NCI-H2107 (cell line): Measurements from ENCODE around the gene RFX2.
"Not testable (repeated sequence)": the region's sequence is repeated elsewhere in the genome, so short reads cannot be mapped to it uniquely, and the experiment has no call there.

ENCODE experiments used
- DNase-seq: peaks from one replicate; lab custom pipeline; 2025; lab: John Stamatoyannopoulos, UW

Gene RFX2

DNA sequence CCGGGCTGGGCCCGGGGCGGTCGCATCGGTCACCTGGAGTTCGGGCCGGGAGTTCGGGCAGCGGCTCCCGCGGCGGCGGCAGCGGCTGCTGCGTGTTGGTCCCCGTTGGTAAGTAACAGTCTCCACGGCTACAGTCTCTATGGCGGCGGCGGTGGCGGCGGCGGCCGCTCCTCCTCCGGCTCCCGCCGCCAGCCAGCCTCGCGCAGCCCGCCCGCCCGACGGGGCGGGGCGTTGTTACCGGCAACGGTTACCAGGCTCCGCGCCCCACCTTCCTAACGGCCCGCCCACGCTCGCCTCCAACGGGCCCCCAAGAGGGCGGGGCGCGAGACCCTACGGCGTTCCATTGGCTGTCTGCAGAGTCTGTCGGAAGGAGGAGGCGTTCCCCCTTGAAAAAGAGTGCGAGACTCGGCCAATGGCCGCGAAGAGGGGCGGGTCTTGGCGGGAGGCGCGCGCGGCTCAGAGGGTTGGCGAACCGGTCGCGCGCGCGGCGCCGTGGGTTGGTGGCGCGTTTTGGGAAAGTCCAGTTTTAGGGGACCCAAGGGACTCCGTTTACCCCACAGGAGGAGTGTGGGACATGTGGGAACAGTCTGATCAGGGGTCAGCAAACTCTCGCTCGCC is at the start of gene RFX2:
RFX2 (minus strand) TSS at position 141 of the 618 bp plus-strand sequence. CDS start 63,004 bp downstream, outside the sequence.
- DNase-seq: peak; percentile 99

DNA sequence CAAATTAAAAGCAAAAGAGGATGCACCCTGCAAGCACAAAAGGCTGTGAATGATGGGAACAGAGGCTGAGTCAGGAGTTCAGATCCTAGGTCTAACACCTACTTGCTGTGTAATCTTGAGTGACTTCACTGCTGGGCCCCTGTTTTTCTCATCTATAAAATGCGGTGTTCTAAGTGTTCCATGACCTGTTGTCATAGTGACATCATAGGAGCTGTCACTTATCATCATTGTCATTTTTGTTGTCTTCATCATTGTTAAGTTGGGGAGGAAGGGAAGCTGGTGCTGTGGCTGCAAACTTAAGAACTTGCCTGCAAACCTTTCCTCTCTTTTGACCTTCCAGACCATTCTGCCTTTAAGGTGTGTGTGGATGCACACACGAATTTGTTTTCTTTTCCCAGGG is 45.7 kb upstream of the RFX2 start:
- DNase-seq: no peak

DNA sequence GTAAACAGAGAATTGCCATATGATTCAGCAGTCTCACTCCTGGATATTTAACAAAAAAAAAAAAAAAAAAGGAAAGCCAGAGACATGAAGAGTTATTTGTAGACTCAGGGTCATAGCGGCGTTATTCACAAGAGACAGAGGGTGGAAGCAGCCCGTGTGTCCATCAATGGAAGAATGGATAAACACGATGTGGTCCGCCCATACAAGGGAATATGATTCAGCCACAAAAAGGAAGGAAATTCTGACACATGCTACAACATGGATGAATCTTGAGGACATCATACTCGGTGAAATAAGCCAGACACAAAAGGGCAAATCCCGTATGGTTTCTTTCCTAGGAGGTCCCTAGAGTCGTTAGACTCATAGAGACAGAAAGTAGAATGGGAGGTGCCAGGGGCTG is 40.0 kb upstream of the RFX2 start:
- DNase-seq: no peak

DNA sequence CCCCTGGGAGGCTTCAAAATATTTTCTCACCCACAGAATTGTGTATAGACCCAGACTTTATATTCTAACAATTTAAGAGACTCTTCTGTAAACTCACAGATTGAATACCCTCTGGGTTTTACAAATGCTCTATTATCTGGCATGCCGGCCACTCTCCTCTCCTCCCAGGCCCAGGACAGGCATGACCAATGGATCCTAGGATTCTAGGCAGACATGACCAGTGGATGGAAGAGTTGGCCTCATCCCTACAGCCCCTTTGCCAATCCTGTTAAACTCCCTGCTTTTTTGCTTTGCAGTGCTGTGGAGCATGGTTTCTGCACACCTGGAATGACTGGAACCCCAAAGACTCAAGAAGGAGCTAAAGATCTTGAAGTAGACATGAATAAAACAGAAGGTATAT is 30.9 kb upstream of the RFX2 start:
- DNase-seq: no peak

- DNase-seq: no peak
These were observed 28.2 kb upstream of the RFX2 start for GRCh38 chr19:6138511-6138910.

DNA sequence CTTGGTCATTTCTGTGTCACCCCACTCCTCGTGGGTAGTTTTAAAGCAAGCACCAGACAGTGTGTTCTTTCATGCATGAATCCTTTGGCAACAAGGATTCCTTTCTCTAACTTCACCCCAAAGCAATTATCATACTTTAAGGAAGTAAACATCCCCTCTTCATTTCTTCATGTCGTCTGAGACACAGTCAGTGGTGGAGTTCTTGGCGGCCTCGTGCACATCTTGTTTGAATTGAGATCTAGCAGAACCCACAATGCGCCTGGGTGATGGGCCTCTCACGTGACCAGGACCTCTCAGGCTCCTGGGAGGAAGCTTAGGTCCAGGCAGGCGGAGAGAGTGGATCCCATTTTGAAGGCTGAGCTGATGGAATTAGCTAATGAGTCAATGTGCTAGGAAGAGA is 27.8 kb upstream of the RFX2 start:
- no peak for DNase-seq

- no peak for DNase-seq
These were observed 22.9 kb upstream of the RFX2 start for GRCh38 chr19:6133231-6133630.

DNA sequence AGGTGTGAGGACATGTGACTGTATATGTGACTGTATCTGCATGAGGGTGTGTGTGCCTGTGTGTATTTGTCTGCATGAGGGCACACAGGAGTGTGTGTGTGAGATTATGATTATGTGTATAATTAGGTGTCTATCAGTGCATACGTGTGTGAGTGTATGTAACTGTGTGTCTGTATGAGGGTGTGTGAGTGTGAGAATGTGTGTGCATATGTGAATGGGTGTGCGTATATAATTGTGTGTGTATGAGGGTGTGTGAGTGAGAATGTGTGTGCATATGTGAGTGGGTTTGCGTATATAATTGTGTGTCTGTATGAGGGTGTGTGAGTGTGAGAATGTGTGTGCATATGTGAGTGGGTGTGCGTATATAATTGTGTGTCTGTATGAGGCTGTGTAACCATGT is 22.2 kb upstream of the RFX2 start:
- DNase-seq: no peak

GRCh38 chr19:6127716-6128335 is 17.5 kb upstream of the RFX2 start:
- DNase-seq: no peak

- DNase-seq: no peak
These were observed 16.2 kb upstream of the RFX2 start for GRCh38 chr19:6126335-6126974.

GRCh38 chr19:6125571-6125989 is 15.3 kb upstream of the RFX2 start:
- no peak for DNase-seq

DNA sequence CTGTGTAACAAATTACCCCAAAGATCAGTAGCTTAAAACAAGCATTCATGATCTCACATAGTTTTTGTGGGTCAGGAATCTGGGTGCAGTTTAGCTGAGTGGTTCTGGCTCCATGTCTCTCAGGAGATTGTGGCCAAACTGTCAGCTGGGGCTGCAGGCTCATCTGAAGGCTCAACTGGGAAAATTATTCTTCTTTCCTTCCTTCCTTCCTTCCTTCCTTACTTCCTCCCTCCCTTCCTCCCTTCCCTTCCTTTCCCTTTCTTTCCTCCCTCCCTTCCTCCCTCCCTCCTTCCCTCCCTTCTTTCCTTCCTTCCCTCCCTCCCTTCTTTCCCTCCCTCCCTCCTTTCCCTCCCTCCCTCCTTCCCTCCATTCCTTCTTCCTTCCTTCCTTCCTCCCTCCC is 8.7 kb upstream of the RFX2 start:
- DNase-seq: no peak

DNA sequence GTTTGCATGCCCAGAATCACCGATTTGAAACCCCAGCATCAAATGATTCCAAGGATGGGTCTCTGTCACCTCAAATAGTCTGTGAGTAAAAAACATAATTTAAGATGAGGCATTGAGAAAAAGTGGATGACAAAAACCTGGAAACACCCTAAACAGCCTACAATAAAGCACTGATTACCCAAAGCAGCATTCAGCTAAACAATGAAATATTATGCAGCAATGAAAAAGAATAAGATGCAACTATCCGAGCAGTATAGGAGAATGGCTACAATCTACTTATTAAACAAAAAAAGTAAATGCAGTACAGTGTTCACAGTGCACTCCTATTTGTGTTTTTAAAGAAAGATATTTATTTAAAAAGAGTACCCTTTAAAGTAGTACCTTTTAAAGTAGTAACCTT is 7.7 kb upstream of the RFX2 start:
- DNase-seq: no peak

GRCh38 chr19:6117534-6117933 is 7.2 kb upstream of the RFX2 start:
- no peak for DNase-seq

DNA sequence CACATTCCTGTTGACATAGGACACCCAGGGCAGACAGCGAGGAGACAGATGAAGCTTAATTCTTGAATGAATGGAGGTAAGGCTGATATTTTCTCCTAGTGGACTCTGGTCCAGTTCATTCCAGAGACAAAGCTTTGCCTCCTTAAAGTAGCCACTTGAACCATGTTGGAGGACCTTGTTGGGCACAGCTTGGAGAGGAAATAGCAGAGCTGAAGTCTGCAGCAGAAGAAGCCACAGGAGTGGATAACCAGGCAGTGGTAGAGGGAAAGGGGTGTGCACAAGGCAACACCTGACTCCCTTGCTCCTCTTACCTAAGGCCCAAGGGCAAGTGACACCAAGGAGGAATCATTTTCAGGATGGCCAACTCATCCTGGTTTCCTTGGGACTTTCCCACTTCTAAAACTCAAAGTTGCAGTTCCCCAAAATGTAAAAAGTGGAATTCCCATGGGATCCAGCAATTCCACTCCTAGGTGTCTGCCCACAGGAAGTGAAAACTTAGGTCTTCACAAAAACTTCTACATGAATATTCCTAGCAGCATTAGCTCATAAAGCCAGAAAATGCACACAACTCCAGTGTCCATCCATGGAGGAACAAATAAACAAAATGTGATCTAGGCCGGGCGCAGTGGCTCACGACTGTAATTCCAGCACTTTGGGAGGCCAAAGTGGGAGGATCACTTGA is 6.6 kb upstream of the RFX2 start:
- no peak for DNase-seq

DNA sequence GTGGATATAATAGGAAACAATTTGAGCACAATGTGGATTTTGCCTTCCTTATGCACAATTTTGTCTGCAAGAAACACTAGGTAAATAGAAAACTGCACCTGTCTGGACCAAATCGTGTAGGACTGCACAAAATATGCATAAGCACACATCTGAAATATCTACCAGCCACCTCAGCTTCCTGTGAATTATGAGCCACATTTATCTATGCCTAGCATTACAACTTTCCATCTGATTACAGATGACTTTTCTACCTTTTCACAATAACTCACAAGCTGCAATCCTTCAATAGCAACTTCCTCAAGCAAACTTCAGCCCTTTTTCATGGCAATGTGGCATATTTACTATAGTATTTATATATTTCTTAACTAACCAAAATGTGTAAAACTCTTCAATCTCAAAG is 5.7 kb upstream of the RFX2 start:
- DNase-seq: no peak

DNA sequence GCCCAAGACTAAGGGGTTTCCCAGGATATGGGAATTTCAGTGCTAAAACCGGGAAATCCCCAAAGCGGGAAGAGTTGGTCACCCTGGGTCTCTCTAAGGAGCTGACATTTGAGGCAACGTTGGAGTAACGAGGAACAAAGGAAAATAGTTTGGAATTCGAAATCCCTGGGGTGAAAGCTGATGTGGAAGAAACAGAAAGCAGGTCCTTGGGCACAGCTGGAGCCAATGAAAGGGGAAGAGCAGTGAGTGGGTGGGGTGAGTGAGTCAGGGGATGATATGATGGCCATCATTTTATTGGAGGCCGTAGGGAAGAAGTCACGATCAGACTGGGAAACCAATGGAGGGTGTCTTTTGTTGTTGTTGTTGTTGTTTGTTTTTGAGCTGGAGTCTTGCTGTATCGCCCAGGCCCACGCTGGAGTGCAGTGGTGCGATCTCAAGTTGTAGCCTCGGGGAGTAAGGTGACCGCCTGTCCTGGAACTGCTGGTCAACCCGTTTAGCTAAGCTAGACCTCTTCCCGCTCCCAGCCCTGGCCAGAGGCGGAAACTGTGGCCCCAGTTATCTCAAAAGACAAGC is 3.4 kb upstream of the RFX2 start:
- no peak for DNase-seq

GRCh38 chr19:6109947-6110346 is 353 bp downstream of the RFX2 start:
- no peak for DNase-seq

DNA sequence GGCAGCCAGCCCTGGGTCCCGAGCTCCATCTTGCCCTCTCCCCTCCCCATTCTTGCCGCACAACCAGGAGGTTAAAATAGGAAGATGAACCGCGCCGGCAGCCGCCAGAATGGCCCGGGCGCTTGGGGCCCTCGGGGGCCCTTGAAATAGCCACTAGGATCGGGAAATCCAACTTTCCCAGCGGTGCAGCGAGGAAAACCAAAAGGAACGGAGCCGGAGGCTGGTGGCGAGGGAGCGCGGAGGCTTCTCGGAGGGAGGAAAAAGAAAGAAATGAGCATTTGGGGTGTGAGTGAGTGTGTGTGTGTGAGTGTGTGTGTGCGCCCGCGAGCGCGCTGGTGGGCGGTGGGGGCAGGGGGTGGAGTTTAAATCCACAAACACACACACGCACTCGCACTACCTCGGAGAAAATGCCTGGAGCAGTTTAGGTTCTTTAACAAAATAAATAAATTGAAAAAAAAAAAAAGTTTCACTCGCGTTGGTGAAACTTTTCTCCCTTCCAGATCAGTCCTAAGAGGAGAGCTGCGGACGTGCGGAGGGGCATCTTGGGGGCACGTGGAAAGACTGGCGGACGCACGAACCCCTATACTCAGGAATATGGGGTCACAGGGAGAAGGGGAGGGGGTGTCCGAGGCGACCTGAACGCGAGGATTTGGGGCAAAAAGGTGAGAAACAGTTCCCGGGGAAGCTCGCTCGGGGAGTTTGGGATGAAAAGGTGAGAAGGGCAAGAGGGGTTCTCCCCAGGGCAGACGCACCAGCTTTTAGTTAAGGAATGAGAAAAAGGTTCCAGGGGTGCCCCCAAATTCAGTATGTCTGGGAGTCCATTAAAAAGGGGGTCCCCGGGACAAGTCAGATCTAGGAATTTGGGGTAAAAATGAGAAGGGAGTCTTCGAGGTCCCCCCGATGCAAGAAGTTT is 1.3 kb downstream of the RFX2 start:
- DNase-seq: no peak

GRCh38 chr19:6106643-6107294 is 3.5 kb downstream of the RFX2 start:
- DNase-seq: not testable (repeated sequence)

DNA sequence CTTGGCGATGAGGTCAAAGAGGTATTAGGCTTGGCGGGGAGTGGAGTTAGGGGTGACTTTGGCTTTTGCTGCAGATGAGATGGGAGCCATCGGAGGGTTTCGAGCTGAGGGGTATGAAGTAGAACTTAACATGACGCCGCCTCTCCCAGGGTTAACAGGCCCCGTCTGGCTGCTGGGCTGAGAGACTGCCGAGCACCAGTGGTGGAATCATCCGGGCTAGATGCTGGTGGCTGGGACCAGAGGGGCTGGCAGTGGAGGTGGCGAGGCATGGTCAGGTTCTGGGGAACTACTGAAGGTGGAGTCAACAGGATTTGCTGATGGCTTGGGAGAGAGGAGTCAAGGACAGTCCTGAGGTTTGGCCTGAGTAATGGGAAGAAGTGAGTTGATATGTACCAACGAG is 4.9 kb downstream of the RFX2 start:
- no peak for DNase-seq
